ENCODE results near the gene PSMD1.

GRCh38 chr2:231047923-231048915 is 8.4 kb upstream of the PSMD1 start:
- TF ChIP-seq CTCF (IDR thresholded peaks at IDR 0.05) (no peak), POLR2A (IDR thresholded peaks at IDR 0.05) (no peak)

Measured in prostate gland (tissue), 2 donors.